CD4-positive, alpha-beta T cell treated with Interleukin-4 for 4 hours (primary cell): ENCODE data around the gene CLMP.

Experiments
- DNase-seq: peaks from one replicate; pipeline ENCODE4 v3.0.0-alpha.2; 2020

Gene CLMP

DNA sequence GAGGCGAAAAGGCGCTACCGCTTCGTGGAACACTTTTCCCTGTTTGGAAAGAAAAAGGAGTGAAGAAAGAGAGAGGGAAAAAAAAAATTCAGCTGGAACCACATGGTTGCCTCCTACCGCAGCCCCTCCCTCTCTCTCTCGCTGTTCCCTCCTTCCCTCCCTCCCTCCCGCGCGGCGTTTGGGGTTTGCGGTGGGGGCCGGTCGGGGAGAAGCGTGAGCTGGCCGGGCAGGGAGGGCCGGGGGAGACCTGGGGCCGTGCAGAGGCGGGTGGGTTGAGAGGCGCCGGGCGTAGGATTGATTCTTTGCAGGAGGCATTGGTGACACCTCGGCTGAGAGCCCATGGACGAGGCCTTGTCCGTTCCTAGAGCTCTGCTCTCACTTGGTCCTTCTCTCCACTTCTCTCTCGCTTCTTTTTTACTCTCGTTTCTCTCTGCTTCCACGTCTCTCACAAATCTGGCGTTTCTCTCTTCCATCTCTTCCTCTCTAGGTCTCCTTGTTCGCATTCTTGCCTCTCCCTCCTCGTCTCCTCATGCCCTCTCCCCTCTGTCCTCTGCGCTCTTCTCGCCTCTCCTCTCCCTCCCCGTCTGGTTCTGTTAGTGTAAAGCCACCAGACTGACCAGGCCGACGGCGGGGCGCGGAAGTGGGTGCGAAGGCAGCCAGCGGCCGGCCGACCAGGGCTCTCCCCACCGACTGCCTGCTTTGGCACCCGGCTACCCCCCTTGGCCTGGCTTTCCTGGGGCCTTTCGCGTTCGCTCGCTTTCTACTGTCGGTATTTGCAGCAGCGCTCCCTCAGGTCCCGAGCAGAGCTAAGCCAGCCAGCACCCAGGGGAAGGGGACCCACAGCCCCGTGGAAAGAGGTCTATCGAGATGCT is at the start of gene CLMP:
Gene CLMP (minus strand): TSS at position 61 of the 872 bp plus-strand sequence. CDS start 308 bp downstream, outside the sequence.
- no peak for DNase-seq

DNA sequence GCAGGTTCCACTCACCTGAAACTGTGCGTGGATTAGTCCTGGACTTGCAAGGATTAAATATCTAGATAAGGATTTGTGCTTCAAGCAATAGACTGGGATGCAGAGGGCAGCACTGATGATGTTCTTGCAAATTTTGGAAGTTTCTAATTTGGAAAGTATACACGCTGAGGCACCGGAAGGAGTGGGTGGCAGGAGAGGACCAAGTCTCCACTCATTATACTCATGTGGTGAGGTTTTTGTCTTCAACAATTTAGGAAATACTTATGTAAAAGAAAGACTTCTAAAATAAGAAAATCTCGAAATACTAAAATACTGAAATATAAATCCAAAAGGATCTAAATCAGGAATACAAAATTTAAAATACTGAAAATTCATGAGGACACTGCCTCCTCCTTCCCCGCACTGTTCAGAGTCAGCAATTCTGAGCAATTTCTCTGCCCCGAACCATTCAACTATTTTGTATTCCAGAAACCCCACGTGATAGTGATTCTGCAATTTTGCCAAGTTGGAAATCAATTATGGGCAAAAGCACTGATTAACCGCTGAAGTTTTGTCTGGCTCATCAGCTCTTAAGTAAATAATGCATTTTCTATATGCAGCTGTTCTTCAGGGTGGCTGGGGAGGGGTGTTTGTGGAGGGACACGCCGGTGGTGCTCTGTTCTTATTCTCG is 47.0 kb upstream of the CLMP start:
- no peak for DNase-seq

GRCh38 chr11:123241294-123241693 is 46.2 kb upstream of the CLMP start:
- DNase-seq: no peak

DNA sequence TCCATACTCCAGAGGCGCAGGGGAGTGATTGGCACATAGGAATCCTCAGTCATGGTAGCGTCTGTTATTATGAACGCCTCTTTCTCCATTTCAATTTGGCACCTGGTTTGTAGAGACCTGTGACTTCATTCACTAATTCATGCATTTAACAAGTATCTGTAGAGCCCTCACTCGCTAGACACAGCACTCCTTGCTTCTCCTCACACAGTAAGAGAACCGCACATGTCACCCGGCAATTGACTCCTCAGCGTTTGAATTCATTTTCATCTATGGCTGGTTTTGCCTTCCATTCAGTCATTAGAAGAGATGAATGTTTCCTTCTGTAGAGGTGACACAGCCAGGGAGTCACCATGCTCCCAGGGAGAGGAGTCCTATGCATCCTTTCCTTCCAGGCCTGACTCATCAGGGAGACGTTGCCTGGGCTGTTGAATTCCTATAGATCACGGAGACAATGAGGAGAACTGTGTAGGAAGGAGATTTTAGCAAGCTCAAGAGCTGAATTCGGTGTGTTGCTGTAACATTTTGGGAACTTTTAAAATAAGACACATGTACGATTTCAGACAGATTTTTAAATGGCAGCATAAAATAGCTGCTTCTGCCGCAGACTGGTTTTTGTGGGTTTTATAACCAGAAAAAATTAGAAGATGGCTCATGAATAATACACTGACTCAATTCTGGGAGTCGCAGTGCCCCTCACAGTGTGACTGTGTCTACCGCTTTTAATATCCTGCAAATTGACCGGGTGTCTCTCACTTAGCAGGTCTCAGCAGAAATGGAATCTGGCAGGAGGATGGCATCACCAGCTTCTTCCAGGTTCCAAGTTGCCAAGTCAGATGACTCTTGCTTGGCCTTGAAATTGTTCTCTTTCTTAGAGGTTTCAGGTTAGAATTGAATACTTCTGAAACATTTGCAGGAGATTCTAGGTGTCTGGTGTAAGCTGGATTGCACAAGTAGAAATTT is 44.4 kb upstream of the CLMP start:
- DNase-seq: no peak

GRCh38 chr11:123238297-123238696 is 43.2 kb upstream of the CLMP start:
- DNase-seq: no peak

GRCh38 chr11:123236879-123237278 is 41.8 kb upstream of the CLMP start:
- no peak for DNase-seq

- DNase-seq: no peak
Measured at GRCh38 chr11:123235656-123236261, 40.7 kb upstream of the CLMP start.

DNA sequence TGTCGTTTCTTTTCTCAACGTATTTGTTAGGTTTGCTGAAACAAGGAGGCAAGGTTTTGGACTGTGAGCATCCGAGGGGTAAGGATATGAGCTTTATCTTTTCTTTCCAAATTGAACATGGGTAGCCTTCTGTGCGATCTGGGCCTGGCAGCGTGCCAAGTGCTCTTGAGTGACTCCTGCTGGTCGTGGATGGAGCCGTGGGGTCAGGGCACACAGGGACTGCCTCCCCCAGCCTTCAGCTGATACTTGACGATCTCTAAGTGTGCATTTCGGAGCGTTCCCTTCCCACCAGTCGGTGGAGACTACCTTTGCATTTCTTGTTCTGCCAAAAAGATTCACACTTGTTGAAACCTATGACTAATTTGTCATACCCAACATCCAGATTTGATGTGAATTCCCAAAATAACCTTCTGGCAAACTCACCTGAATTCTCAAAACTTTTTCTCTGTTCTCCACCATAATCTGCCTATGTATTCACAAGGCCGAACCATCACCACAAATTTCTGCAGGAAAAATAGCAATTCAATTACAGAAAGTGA is 40.1 kb upstream of the CLMP start:
- no peak for DNase-seq

DNA sequence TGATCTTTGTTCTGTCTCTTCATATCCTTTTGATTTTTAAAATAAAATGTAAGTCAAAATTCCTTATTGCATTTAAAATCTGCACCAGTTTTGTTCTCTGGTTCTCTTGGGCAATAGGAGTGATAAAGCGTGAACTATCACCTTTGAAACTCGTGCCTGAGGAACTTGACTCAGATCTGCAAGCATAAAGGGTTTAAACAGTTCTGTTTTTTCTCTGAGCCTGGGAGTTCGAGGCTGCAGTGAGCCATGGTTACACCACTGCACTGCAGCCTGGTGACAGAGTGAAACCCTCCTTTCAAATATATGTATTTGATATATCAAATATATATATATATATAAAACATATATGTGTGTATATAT is 38.9 kb upstream of the CLMP start:
- DNase-seq: no peak

DNA sequence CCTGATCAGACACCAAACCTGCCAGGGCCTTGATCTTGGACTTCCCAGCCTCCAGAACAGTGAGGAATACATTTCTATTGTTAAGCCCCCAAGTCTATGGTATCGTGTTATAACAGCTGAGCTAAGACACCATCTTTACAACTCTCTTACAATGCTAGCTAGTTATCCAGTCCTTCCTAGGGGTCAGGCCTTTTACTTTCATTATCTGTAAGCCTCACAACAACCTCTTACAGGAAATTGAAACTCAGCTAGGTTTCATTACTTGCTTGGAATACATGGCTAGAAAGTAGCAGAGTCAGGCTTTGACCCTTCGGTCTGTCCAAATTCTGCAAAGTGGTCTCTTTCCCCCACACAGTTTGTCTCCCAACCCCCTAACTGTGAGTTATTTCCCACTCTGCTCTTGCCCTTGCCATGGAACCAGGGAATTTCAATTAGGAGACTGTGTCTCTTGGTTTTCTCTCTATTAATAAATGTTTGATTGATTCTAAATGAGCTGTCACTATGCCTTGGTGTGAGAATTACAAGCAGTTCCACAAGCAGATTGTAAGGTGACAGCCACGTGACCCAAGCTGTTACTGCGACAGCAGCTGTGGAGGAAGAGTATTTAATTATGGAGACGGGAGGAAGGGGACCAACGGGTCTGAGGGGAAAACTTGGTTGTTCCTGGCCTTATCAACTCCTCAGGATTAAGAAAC is 38.4 kb upstream of the CLMP start:
- no peak for DNase-seq

GRCh38 chr11:123231777-123232176 is 36.7 kb upstream of the CLMP start:
- no peak for DNase-seq

DNA sequence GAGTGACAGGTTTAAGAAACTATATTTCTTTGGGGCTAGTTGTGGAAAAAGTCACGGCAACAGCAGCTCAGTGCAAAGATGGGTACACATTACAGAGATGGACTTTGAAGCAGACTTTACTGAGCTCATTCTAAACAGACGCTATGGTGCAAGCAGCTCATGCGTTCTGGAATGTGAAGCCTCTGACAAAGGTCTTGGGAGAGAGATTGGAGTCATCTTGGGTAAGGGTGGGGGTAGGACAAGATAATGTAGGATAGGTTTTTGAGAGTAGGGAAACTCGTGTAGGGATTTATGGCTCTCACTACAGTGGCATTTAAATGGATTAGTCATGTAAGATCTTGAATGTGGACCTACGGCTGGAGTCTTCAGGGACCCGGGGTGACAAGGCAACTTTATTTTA is 36.2 kb upstream of the CLMP start:
- no peak for DNase-seq

DNA sequence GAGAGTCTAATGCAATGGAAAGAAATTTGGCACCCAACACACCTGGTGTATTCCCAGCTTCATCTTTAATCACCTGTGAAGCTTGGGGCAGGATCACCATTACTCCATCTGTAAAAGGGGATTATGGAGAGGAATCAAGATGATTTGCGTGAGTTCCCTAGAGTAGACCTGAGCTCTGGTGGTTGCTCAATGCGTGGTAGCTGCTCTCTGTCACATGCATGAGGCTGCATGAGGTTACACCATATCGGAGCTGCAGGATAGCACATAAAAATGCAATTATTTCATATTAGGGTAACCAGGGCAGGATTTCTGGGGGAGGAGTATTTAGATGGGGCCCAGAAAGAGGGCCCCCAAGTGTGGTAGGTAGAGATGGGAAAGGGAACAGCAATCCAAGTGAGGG is 35.3 kb upstream of the CLMP start:
- no peak for DNase-seq

GRCh38 chr11:123228496-123229163 is 33.6 kb upstream of the CLMP start:
- no peak for DNase-seq

GRCh38 chr11:123227763-123228495 is 32.9 kb upstream of the CLMP start:
- DNase-seq: no peak

GRCh38 chr11:123221584-123221983 is 26.5 kb upstream of the CLMP start:
- DNase-seq: no peak

- DNase-seq: no peak
Measured at GRCh38 chr11:123221096-123221561, 26.1 kb upstream of the CLMP start.

GRCh38 chr11:123219066-123219690 is 24.1 kb upstream of the CLMP start:
- no peak for DNase-seq

DNA sequence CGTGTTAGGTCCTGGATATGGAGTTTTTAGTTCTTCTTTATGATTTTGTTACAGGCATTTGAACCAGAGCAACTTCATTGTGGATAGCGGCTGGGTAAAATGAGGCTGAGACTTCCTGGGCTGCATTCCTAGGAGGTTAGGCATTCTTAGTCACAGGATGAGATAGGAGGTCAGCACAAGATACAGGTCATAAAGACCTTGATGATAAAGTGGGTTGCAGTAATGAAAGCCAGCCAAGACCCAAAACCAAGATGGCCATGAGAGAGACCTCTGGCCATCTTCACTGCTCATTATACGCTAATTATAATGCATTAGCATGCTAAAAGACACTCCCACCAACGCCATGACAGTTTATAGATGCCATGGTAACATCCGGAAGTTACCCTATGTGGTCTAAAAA is 23.4 kb upstream of the CLMP start:
- no peak for DNase-seq

DNA sequence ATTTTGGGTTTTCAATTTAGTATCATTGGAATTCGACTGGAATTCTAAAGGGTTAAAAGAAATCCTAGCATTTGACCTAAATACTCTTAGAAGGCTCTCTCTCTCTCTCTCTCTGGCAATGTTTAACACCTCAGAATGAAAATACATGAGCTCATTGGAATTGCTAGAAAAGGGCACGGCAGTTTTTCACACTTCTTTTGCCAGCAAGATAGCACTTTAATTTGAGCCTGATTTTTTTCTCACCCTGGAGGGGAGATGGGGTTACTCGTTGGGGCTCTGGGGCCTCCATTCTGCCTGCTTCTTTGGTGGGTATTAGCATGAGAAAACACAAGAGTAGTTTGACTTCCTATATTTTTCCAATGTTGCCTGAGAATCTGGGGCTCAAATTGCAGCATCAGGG is 22.8 kb upstream of the CLMP start:
- no peak for DNase-seq
